Skeletal muscle tissue (tissue), 4 donors: ENCODE data around the gene MLN. TPM values are rescaled to one million over a fixed set of nuclear protein-coding genes. Genes with fewer than 3 reads are reported as not detected.

Source experiments
- H3K27ac ChIP-seq: one replicate; pipeline ENCODE4 v1.7.0; 2013; ENCODE audit warnings: mild to moderate bottlenecking, low read depth, low read length, inconsistent platforms
- H3K27me3 ChIP-seq, 3 donors: one replicate each; pipeline ENCODE4 v1.7.0; 2013; ENCODE audit warnings: low read length in 3 of 3; ENCODE audit not compliant: control insufficient read depth in 3 of 3, insufficient read depth in 3 of 3
- H3K36me3 ChIP-seq, 3 donors: one replicate each; pipeline ENCODE4 v1.7.0; 2013; ENCODE audit warnings: low read length in 3 of 3; ENCODE audit not compliant: control insufficient read depth in 3 of 3, insufficient read depth in 3 of 3
- H3K4me1 ChIP-seq, 3 donors: one replicate each; pipeline ENCODE4 v1.7.0; 2013; ENCODE audit warnings: low read length in 3 of 3, mild to moderate bottlenecking in 3 of 3; ENCODE audit not compliant: control insufficient read depth in 3 of 3, insufficient read depth in 3 of 3
- H3K4me3 ChIP-seq, 3 donors: one replicate each; pipeline ENCODE4 v1.7.0; 2013; ENCODE audit warnings: low read length in 3 of 3
- H3K9ac ChIP-seq, 3 donors: one replicate each; pipeline ENCODE4 v1.7.0; 2013; ENCODE audit warnings: low read length in 3 of 3, mild to moderate bottlenecking in 3 of 3, moderate library complexity in 2 of 3, low read depth in 1 of 3
- H3K9me3 ChIP-seq, 3 donors: one replicate each; pipeline ENCODE4 v1.7.0; 2013; ENCODE audit warnings: low read length in 3 of 3; ENCODE audit not compliant: control insufficient read depth in 3 of 3
- total RNA-seq: library from RNA; depleted of rRNA; stranded (reverse); fragments of >200 nt; gene quantifications from one replicate; pipeline ENCODE4 v1.2.3, GENCODE V29; 2014
- donor health status: Osteomylitis.

MLN gene
- not detected for total RNA-seq

- H3K4me3 ChIP-seq = no peak within 1 kb of the TSS
- no peaks in the 10 kb centered on the region for H3K36me3 ChIP-seq
- no peak within 1 kb of the TSS for H3K27ac ChIP-seq
- H3K9me3 ChIP-seq = no peaks in the 10 kb centered on the region
- no peak within 1 kb of the TSS for H3K9ac ChIP-seq
- peaks cover 35 to 65% (median 55%) of the 10 kb centered on the region in 3 donors for H3K27me3 ChIP-seq
- peaks cover 0 to 16% (median 10%) of the 10 kb centered on the region in 3 donors for H3K4me1 ChIP-seq
Measured at GRCh38 chr6:33803571-33804053, at the start of gene MLN. TSS of gene MLN (minus strand) at chr6:33804003. CDS start at chr6:33801163, 2,840 bp downstream.

GRCh38 chr6:33853026-33853425 is 49.2 kb upstream of the MLN start:
- Histone ChIP-seq H3K4me3 (no peak overlapping the region), H3K27ac (no peak overlapping the region), H3K9ac (no peak overlapping the region), H3K4me1 (peaks cover 0 to 10% (median 5%) of the 10 kb centered on the region in 3 donors), H3K36me3 (no peaks in the 10 kb centered on the region), H3K9me3 (no peaks in the 10 kb centered on the region), H3K27me3 (peaks cover 5 to 23% (median 20%) of the 10 kb centered on the region in 3 donors)

- Histone ChIP-seq H3K27ac (no peak overlapping the region), H3K36me3 (no peaks in the 10 kb centered on the region), H3K9ac (no peak overlapping the region), H3K9me3 (no peaks in the 10 kb centered on the region), H3K4me1 (peaks cover 0 to 10% (median 5%) of the 10 kb centered on the region in 3 donors), H3K4me3 (no peak overlapping the region), H3K27me3 (peaks cover 5 to 20% (median 20%) of the 10 kb centered on the region in 3 donors)
Measured at GRCh38 chr6:33851959-33852358, 48.2 kb upstream of the MLN start.

GRCh38 chr6:33850869-33851541 is 47.2 kb upstream of the MLN start:
- H3K9ac ChIP-seq = no peak overlapping the region
- no peak overlapping the region for H3K4me3 ChIP-seq
- H3K36me3 ChIP-seq = no peaks in the 10 kb centered on the region
- no peaks in the 10 kb centered on the region for H3K9me3 ChIP-seq
- H3K4me1 ChIP-seq = peaks cover 0 to 10% (median 5%) of the 10 kb centered on the region in 3 donors
- peaks cover 5 to 20% (median 12%) of the 10 kb centered on the region in 3 donors for H3K27me3 ChIP-seq
- H3K27ac ChIP-seq = no peak overlapping the region

GRCh38 chr6:33850296-33850695 is 46.5 kb upstream of the MLN start:
- H3K4me3 ChIP-seq = no peak overlapping the region
- no peaks in the 10 kb centered on the region for H3K36me3 ChIP-seq
- H3K4me1 ChIP-seq = peaks cover 0 to 8% (median 5%) of the 10 kb centered on the region in 3 donors
- H3K9ac ChIP-seq = no peak overlapping the region
- H3K27me3 ChIP-seq = peaks cover 5 to 17% (median 12%) of the 10 kb centered on the region in 3 donors
- H3K9me3 ChIP-seq = no peaks in the 10 kb centered on the region
- no peak overlapping the region for H3K27ac ChIP-seq

- Histone ChIP-seq H3K4me1 (peaks cover 0 to 4% (median 4%) of the 10 kb centered on the region in 3 donors), H3K27ac (no peak overlapping the region), H3K36me3 (no peaks in the 10 kb centered on the region), H3K27me3 (peaks cover 5 to 17% (median 12%) of the 10 kb centered on the region in 3 donors), H3K9ac (no peak overlapping the region), H3K4me3 (no peak overlapping the region), H3K9me3 (no peaks in the 10 kb centered on the region)
Measured at GRCh38 chr6:33849500-33850075, 45.8 kb upstream of the MLN start.

GRCh38 chr6:33848484-33848883 is 44.7 kb upstream of the MLN start:
- Histone ChIP-seq H3K9ac (no peak overlapping the region), H3K27me3 (peaks cover 5 to 14% (median 12%) of the 10 kb centered on the region in 3 donors), H3K4me1 (no peaks in the 10 kb centered on the region), H3K27ac (no peak overlapping the region), H3K9me3 (no peaks in the 10 kb centered on the region), H3K36me3 (no peaks in the 10 kb centered on the region), H3K4me3 (no peak overlapping the region)

GRCh38 chr6:33847867-33848266 is 44.1 kb upstream of the MLN start:
- Histone ChIP-seq H3K27me3 (peaks cover 5 to 14% (median 12%) of the 10 kb centered on the region in 3 donors), H3K9me3 (no peaks in the 10 kb centered on the region), H3K36me3 (no peaks in the 10 kb centered on the region), H3K4me3 (no peak overlapping the region), H3K27ac (no peak overlapping the region), H3K4me1 (no peaks in the 10 kb centered on the region), H3K9ac (no peak overlapping the region)

- no peaks in the 10 kb centered on the region for H3K4me1 ChIP-seq
- peaks cover 5 to 16% (median 15%) of the 10 kb centered on the region in 3 donors for H3K27me3 ChIP-seq
Measured at GRCh38 chr6:33847078-33847477, 43.3 kb upstream of the MLN start.

GRCh38 chr6:33846226-33846625 is 42.4 kb upstream of the MLN start:
- peaks cover 4 to 17% (median 15%) of the 10 kb centered on the region in 3 donors for H3K27me3 ChIP-seq
- H3K36me3 ChIP-seq = no peaks in the 10 kb centered on the region
- H3K27ac ChIP-seq = no peak overlapping the region
- H3K4me1 ChIP-seq = no peaks in the 10 kb centered on the region
- no peaks in the 10 kb centered on the region for H3K9me3 ChIP-seq
- no peak overlapping the region for H3K4me3 ChIP-seq
- no peak overlapping the region for H3K9ac ChIP-seq

More at GRCh38 chr6:33847078-33847477, 43.3 kb upstream of the MLN start:
- Histone ChIP-seq H3K9ac (no peak overlapping the region), H3K27ac (no peak overlapping the region), H3K4me3 (no peak overlapping the region), H3K9me3 (no peaks in the 10 kb centered on the region), H3K36me3 (no peaks in the 10 kb centered on the region)
